ENCODE data around the gene PDCD1LG2. TPM values are rescaled to one million over a fixed set of nuclear protein-coding genes. Genes with fewer than 3 reads are reported as not detected.
"Not testable (repeated sequence)": the region's sequence is repeated elsewhere in the genome, so short reads cannot be mapped to it uniquely, and the experiment has no call there.

PDCD1LG2 gene
- under 1 TPM; 0.18 to 0.19 TPM for polyA plus RNA-seq

DNA sequence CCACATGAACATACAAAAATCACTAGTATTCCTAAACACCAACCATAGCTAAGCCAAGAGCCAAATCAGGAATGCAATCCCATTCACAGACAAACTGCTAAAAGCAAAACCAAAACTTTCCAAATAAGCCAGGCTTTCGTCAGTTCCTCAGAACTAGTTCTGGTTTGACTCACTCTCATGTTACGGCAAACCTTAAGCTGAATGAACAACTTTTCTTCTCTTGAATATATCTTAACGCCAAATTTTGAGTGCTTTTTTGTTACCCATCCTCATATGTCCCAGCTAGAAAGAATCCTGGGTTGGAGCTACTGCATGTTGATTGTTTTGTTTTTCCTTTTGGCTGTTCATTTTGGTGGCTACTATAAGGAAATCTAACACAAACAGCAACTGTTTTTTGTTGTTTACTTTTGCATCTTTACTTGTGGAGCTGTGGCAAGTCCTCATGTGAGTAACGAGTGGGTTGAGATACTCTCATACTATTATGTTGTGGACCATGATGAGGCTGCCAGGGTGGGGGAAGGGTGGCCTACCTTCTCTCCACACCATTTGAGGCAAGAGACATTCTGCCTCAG, at the start of gene PDCD1LG2:
Gene PDCD1LG2 (plus strand): TSS at position 172 of the 572 bp plus-strand sequence. CDS start 12,016 bp downstream, outside the sequence.
- Histone ChIP-seq H3K27me3 (ENCODE audit: control insufficient read depth in 1 of 2, insufficient read depth in 2 of 2, low read length in 2 of 2) (no peaks in the 10 kb centered on the region), H3K36me3 (ENCODE audit: control insufficient read depth in 2 of 2, insufficient read depth in 2 of 2, low read length in 1 of 2) (no peaks in the 10 kb centered on the region), H3K4me3 (ENCODE audit: low read depth in 1 of 2, low read length in 2 of 2) (peak within 1 kb of the TSS in 1 of 2 donors; percentile 28), H3K4me1 (ENCODE audit: control insufficient read depth in 2 of 2, insufficient read depth in 2 of 2, low read length in 1 of 2) (no peaks in the 10 kb centered on the region), H3K27ac (ENCODE audit: low read depth in 2 of 2, low read length in 1 of 2) (peak within 1 kb of the TSS; percentile 16 to 60), H3K9me3 (ENCODE audit: control insufficient read depth in 2 of 2, insufficient read depth in 1 of 2, low read depth in 1 of 2, low read length in 1 of 2) (no peaks in the 10 kb centered on the region)
- 19 to 35% methylated on average over 4 of the region's 4 CpGs for WGBS, 2 donors

DNA sequence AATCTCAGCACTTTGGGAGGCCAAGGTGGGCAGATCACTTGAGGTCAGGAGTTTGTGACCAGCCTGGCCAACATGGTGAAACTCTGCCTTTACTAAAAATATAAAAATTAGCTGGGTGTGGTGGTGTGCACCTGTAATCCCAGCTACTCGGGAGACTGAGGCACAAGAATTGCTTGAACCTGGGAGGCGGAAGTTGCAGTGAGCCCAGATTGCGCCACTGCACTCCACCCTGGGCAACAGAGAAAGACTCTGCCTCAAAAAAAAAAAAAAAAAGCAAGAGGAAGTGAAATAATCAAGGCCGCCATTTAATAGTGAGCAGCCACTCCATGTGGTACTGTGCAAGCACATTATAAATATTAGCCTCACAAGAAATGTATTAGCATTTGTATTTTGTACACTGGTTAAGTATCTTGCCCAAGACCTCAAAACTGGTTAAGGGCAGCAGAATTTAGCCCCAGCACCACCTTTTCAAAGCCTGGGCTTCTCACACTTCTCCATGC, 45.5 kb upstream of the PDCD1LG2 start:
- not testable (repeated sequence) for H3K27me3 ChIP-seq (ENCODE audit: control insufficient read depth in 1 of 2, insufficient read depth in 2 of 2, low read length in 2 of 2); H3K36me3 ChIP-seq (ENCODE audit: control insufficient read depth in 2 of 2, insufficient read depth in 2 of 2, low read length in 1 of 2); H3K4me1 ChIP-seq (ENCODE audit: control insufficient read depth in 2 of 2, insufficient read depth in 2 of 2, low read length in 1 of 2); H3K9me3 ChIP-seq (ENCODE audit: control insufficient read depth in 2 of 2, insufficient read depth in 1 of 2, low read depth in 1 of 2, low read length in 1 of 2); H3K4me3 ChIP-seq (ENCODE audit: low read depth in 1 of 2, low read length in 2 of 2); H3K27ac ChIP-seq (ENCODE audit: low read depth in 2 of 2, low read length in 1 of 2)
- WGBS, 2 donors = 88 to 89% methylated on average over 4 of the region's 4 CpGs

DNA sequence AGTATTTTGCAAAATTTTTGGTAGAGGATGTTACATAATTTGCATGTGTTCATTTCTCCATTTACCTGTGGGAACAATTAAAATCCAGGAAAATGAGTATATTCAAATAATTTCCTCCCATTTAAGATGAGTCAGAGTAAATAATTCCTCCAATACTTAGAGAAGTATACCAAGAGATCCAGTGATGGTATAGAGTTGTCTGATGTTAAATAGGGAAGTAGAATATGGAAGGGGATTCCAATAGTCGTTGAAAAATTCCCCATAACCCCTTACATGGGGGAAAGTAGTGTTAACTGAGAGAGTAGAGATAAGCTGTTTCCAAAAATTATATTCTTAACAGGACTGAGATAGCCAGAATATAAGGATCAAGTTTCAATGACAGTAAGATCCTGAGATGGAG, 44.3 kb upstream of the PDCD1LG2 start:
- no peaks in the 10 kb centered on the region for H3K27me3 ChIP-seq (ENCODE audit: control insufficient read depth in 1 of 2, insufficient read depth in 2 of 2, low read length in 2 of 2)
- no peaks in the 10 kb centered on the region for H3K36me3 ChIP-seq (ENCODE audit: control insufficient read depth in 2 of 2, insufficient read depth in 2 of 2, low read length in 1 of 2)
- H3K4me3 ChIP-seq (ENCODE audit: low read depth in 1 of 2, low read length in 2 of 2) = no peak overlapping the region
- 81 to 85% methylated on average over 1 of the region's 1 CpG for WGBS, 2 donors
- H3K27ac ChIP-seq (ENCODE audit: low read depth in 2 of 2, low read length in 1 of 2) = no peak overlapping the region
- no peaks in the 10 kb centered on the region for H3K4me1 ChIP-seq (ENCODE audit: control insufficient read depth in 2 of 2, insufficient read depth in 2 of 2, low read length in 1 of 2)
- H3K9me3 ChIP-seq (ENCODE audit: control insufficient read depth in 2 of 2, insufficient read depth in 1 of 2, low read depth in 1 of 2, low read length in 1 of 2) = no peaks in the 10 kb centered on the region

DNA sequence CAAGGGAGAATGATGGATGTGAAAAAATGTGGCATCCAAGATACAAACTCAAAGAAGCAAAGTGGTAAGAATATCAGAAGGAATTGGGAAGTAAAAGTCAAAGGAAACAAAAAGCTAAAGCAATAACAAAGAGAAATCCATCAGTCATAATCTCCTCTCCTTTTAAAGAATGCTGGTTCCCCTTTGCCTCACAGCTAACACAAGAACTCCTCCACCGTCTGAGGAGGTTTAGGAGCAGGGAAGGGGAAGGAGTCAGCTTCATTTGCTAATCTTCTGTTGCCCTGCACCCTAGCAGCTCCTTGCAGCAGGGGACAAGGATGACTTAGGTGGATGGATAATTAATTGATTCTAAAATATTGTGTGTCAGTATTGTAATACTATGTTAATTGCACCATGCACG, 43.6 kb upstream of the PDCD1LG2 start:
- WGBS, 2 donors = 81 to 92% methylated on average over 2 of the region's 2 CpGs
- H3K4me1 ChIP-seq (ENCODE audit: control insufficient read depth in 2 of 2, insufficient read depth in 2 of 2, low read length in 1 of 2) = no peaks in the 10 kb centered on the region

DNA sequence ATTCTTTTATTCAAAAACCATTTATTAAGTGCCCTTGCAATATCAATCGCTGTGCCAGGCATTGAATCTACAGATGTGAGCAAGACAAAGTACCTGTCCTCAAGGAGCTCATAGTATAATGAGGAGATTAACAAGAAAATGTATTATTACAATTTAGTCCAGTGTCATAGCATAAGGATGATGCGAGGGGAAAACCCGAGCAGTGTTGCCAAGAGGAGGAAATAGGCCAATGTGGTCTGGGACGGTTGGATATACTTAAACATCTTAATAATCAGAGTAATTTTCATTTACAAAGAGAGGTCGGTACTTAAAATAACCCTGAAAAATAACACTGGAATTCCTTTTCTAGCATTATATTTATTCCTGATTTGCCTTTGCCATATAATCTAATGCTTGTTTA, 41.5 kb upstream of the PDCD1LG2 start:
- Histone ChIP-seq H3K9me3 (ENCODE audit: control insufficient read depth in 2 of 2, insufficient read depth in 1 of 2, low read depth in 1 of 2, low read length in 1 of 2) (no peaks in the 10 kb centered on the region), H3K27me3 (ENCODE audit: control insufficient read depth in 1 of 2, insufficient read depth in 2 of 2, low read length in 2 of 2) (no peaks in the 10 kb centered on the region), H3K4me1 (ENCODE audit: control insufficient read depth in 2 of 2, insufficient read depth in 2 of 2, low read length in 1 of 2) (no peaks in the 10 kb centered on the region), H3K27ac (ENCODE audit: low read depth in 2 of 2, low read length in 1 of 2) (no peak overlapping the region), H3K4me3 (ENCODE audit: low read depth in 1 of 2, low read length in 2 of 2) (no peak overlapping the region), H3K36me3 (ENCODE audit: control insufficient read depth in 2 of 2, insufficient read depth in 2 of 2, low read length in 1 of 2) (no peaks in the 10 kb centered on the region)
- WGBS, 2 donors = 58 to 62% methylated on average over 5 of the region's 5 CpGs

More for the DNA sequence above, 43.6 kb upstream of the PDCD1LG2 start:
- Histone ChIP-seq H3K36me3 (ENCODE audit: control insufficient read depth in 2 of 2, insufficient read depth in 2 of 2, low read length in 1 of 2) (no peaks in the 10 kb centered on the region), H3K27me3 (ENCODE audit: control insufficient read depth in 1 of 2, insufficient read depth in 2 of 2, low read length in 2 of 2) (no peaks in the 10 kb centered on the region), H3K4me3 (ENCODE audit: low read depth in 1 of 2, low read length in 2 of 2) (no peak overlapping the region), H3K9me3 (ENCODE audit: control insufficient read depth in 2 of 2, insufficient read depth in 1 of 2, low read depth in 1 of 2, low read length in 1 of 2) (no peaks in the 10 kb centered on the region), H3K27ac (ENCODE audit: low read depth in 2 of 2, low read length in 1 of 2) (no peak overlapping the region)

DNA sequence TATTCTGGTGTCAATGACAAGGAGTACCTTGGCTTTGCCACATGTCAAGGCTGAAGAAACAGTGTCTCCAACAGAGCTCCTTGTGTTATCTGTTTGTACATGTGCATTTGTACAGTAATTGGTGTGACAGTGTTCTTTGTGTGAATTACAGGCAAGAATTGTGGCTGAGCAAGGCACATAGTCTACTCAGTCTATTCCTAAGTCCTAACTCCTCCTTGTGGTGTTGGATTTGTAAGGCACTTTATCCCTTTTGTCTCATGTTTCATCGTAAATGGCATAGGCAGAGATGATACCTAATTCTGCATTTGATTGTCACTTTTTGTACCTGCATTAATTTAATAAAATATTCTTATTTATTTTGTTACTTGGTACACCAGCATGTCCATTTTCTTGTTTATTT, 40.2 kb upstream of the PDCD1LG2 start:
- H3K9me3 ChIP-seq (ENCODE audit: control insufficient read depth in 2 of 2, insufficient read depth in 1 of 2, low read depth in 1 of 2, low read length in 1 of 2) = no peaks in the 10 kb centered on the region
- H3K27ac ChIP-seq (ENCODE audit: low read depth in 2 of 2, low read length in 1 of 2) = no peak overlapping the region
- 83 to 86% methylated on average over 1 of the region's 1 CpG for WGBS, 2 donors

DNA sequence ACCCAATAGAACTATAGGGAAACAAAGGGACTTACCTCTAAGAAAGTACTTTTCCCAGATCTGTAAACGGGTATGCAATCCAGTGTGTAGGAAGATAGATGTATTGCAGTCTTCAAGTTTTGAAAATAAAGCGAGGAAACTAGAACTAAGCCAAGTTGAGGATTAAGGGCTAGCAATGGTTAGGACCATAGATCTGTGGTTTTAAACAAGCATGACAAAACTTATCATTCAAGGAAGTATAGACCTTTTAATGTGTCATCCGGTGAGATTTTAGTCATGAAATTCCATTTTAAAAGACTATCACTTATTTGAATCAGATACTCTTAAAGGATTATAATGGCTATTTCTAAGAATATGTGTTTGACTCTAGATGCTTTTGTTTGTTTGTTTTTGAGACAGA, 39.5 kb upstream of the PDCD1LG2 start:
- H3K36me3 ChIP-seq (ENCODE audit: control insufficient read depth in 2 of 2, insufficient read depth in 2 of 2, low read length in 1 of 2) = no peaks in the 10 kb centered on the region
- H3K9me3 ChIP-seq (ENCODE audit: control insufficient read depth in 2 of 2, insufficient read depth in 1 of 2, low read depth in 1 of 2, low read length in 1 of 2) = no peaks in the 10 kb centered on the region
- no peak overlapping the region for H3K4me3 ChIP-seq (ENCODE audit: low read depth in 1 of 2, low read length in 2 of 2)
- no peaks in the 10 kb centered on the region for H3K4me1 ChIP-seq (ENCODE audit: control insufficient read depth in 2 of 2, insufficient read depth in 2 of 2, low read length in 1 of 2)
- 83 to 84% methylated on average over 3 of the region's 3 CpGs for WGBS, 2 donors
- no peak overlapping the region for H3K27ac ChIP-seq (ENCODE audit: low read depth in 2 of 2, low read length in 1 of 2)
- no peaks in the 10 kb centered on the region for H3K27me3 ChIP-seq (ENCODE audit: control insufficient read depth in 1 of 2, insufficient read depth in 2 of 2, low read length in 2 of 2)

More for the DNA sequence above, 40.2 kb upstream of the PDCD1LG2 start:
- H3K36me3 ChIP-seq (ENCODE audit: control insufficient read depth in 2 of 2, insufficient read depth in 2 of 2, low read length in 1 of 2) = no peaks in the 10 kb centered on the region
- H3K27me3 ChIP-seq (ENCODE audit: control insufficient read depth in 1 of 2, insufficient read depth in 2 of 2, low read length in 2 of 2) = no peaks in the 10 kb centered on the region
- H3K4me1 ChIP-seq (ENCODE audit: control insufficient read depth in 2 of 2, insufficient read depth in 2 of 2, low read length in 1 of 2) = no peaks in the 10 kb centered on the region
- no peak overlapping the region for H3K4me3 ChIP-seq (ENCODE audit: low read depth in 1 of 2, low read length in 2 of 2)

DNA sequence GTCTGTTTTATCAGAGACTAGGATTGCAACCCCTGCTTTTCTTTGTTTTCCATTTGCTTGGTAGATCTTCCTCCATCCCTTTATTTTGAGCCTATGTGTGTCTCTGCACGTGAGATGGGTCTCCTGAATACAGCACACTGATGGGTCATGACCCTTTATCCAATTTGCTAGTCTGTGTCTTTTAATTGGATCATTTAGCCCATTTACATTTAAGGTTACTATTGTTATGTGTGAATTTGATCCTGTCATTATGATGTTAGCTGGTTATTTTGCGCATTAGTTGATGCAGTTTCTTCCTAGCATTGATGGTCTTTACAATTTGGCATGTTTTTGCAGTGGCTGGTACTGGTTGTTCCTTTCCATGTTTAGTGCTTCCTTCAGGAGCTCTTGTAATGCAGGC, 34.7 kb upstream of the PDCD1LG2 start:
- H3K36me3 ChIP-seq (ENCODE audit: control insufficient read depth in 2 of 2, insufficient read depth in 2 of 2, low read length in 1 of 2); H3K9me3 ChIP-seq (ENCODE audit: control insufficient read depth in 2 of 2, insufficient read depth in 1 of 2, low read depth in 1 of 2, low read length in 1 of 2); H3K4me3 ChIP-seq (ENCODE audit: low read depth in 1 of 2, low read length in 2 of 2); H3K4me1 ChIP-seq (ENCODE audit: control insufficient read depth in 2 of 2, insufficient read depth in 2 of 2, low read length in 1 of 2); H3K27me3 ChIP-seq (ENCODE audit: control insufficient read depth in 1 of 2, insufficient read depth in 2 of 2, low read length in 2 of 2); H3K27ac ChIP-seq (ENCODE audit: low read depth in 2 of 2, low read length in 1 of 2): not testable (repeated sequence)
- whole genome bisulfite sequencing, 2 donors = 89 to 93% methylated on average over 2 of the region's 2 CpGs

DNA sequence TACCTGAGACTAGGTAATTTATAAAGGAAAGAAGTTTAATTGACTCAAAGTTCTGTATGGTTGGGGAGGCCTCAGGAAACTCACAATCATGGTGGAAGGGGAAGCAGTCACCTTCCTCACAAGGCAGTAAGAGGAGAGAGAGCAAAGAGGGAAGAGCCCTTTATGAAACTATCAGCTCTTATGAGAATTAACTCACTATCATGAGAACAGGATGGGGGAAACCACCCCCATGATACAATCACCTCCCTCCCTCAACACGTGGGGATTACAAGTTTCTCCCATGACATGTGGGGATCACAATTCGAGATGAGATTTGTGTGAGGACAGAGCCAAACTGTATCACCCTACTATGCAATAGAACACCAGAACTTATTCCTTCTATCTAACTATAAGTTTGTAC, 32.1 kb upstream of the PDCD1LG2 start:
- no peaks in the 10 kb centered on the region for H3K27me3 ChIP-seq (ENCODE audit: control insufficient read depth in 1 of 2, insufficient read depth in 2 of 2, low read length in 2 of 2)
- H3K4me1 ChIP-seq (ENCODE audit: control insufficient read depth in 2 of 2, insufficient read depth in 2 of 2, low read length in 1 of 2) = no peaks in the 10 kb centered on the region
- H3K9me3 ChIP-seq (ENCODE audit: control insufficient read depth in 2 of 2, insufficient read depth in 1 of 2, low read depth in 1 of 2, low read length in 1 of 2) = peaks cover 0 to 4% of the 10 kb centered on the region in 2 donors
- H3K36me3 ChIP-seq (ENCODE audit: control insufficient read depth in 2 of 2, insufficient read depth in 2 of 2, low read length in 1 of 2) = no peaks in the 10 kb centered on the region
- no peak overlapping the region for H3K4me3 ChIP-seq (ENCODE audit: low read depth in 1 of 2, low read length in 2 of 2)
- no peak overlapping the region for H3K27ac ChIP-seq (ENCODE audit: low read depth in 2 of 2, low read length in 1 of 2)
- 82 to 83% methylated on average over 2 of the region's 2 CpGs for WGBS, 2 donors

DNA sequence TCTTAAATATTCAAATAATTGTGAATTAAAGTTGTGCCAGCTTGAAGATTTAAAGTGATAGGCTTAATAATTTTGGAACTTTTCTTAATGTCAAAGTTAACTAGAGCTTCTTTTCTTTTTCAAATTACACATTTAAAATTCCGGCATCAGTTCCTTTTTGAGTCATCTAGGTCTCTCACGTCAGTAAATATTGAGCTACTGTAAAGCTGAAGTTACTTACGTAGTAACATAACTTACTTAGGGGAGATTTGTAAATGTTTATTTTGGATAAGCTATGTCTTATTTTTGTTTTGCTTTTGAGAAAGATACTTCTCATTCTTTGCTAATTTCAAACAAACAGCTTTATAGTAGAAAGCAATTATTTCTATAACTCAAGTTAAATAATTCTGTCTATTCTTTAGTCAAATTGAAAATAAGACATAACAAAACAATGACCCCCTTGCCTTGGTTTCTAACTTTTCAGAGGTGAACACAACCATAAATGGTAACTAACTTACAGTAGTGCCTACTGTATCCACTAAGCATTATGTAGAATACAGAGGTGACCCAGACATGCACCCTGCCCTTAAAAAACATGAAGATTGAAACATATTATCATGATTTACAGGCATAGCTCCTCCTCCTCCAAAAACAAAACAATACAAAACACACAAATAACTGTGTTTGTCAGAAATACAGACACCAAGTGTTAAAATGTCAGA, 30.2 kb upstream of the PDCD1LG2 start:
- no peak overlapping the region for H3K4me3 ChIP-seq (ENCODE audit: low read depth in 1 of 2, low read length in 2 of 2)
- no peaks in the 10 kb centered on the region for H3K27me3 ChIP-seq (ENCODE audit: control insufficient read depth in 1 of 2, insufficient read depth in 2 of 2, low read length in 2 of 2)
- no peak overlapping the region for H3K27ac ChIP-seq (ENCODE audit: low read depth in 2 of 2, low read length in 1 of 2)
- H3K36me3 ChIP-seq (ENCODE audit: control insufficient read depth in 2 of 2, insufficient read depth in 2 of 2, low read length in 1 of 2) = no peaks in the 10 kb centered on the region
- WGBS, 2 donors = 70 to 73% methylated on average over 3 of the region's 3 CpGs
- H3K9me3 ChIP-seq (ENCODE audit: control insufficient read depth in 2 of 2, insufficient read depth in 1 of 2, low read depth in 1 of 2, low read length in 1 of 2) = peaks cover 0 to 4% of the 10 kb centered on the region in 2 donors
- H3K4me1 ChIP-seq (ENCODE audit: control insufficient read depth in 2 of 2, insufficient read depth in 2 of 2, low read length in 1 of 2) = no peaks in the 10 kb centered on the region
